HEK293 (cell line): Measurements from ENCODE around the gene ITGB8.

ENCODE experiments used
- CTCF ChIA-PET: fragments of 350-600 bp; formaldehyde crosslinking; extraction: SDS; loops from one replicate; lab custom pipeline; 2021; ENCODE audit warnings: antibody characterized with exemption; lab: Yijun Ruan, JAX
- POLR2A ChIA-PET: fragments of 300-600 bp; formaldehyde crosslinking; extraction: SDS; loops from one replicate; lab custom pipeline; 2020; ENCODE audit warnings: antibody characterized with exemption, inconsistent platforms; lab: Yijun Ruan, JAX
- H3K27ac ChIP-seq: fragments of 200-500 bp; sonication (Bioruptor generic); 2 replicates; pipeline ENCODE4 v1.5.1; 2014; ENCODE audit warnings: low read depth, low read length, control low read depth, inconsistent platforms; ENCODE audit errors: extremely low read depth
- H3K36me3 ChIP-seq, 2 experiments: fragments of 200-500 bp in 1 of 2; sonication (Bioruptor generic) in 1 of 2; 1 replicate in 1 of 2; 2 replicates in 1 of 2; pipeline ENCODE4 v1.5.1; 2014 to 2017; ENCODE audit warnings: inconsistent platforms in 2 of 2, low read length in 2 of 2; ENCODE audit not compliant: control insufficient read depth in 2 of 2, insufficient read depth in 1 of 2
- H3K4me1 ChIP-seq: fragments of 200-500 bp; sonication (Bioruptor generic); 2 replicates; pipeline ENCODE4 v1.5.1; 2014; ENCODE audit warnings: mild to moderate bottlenecking, low read length, inconsistent platforms; ENCODE audit not compliant: control insufficient read depth, insufficient read depth
- H3K4me3 ChIP-seq: 2 replicates; pipeline ENCODE4 v1.5.1; 2011; ENCODE audit warnings: low read depth, mild to moderate bottlenecking, control low read depth, low read length, moderate library complexity
- H3K9me3 ChIP-seq: fragments of 200-500 bp; sonication (Bioruptor generic); 2 replicates; pipeline ENCODE4 v1.5.1; 2014; ENCODE audit warnings: low read depth, low read length, inconsistent platforms; ENCODE audit not compliant: control insufficient read depth, insufficient read depth
- BCL11A ChIP-seq: fragments of 450-650 bp; formaldehyde crosslinking; IDR thresholded peaks from 2 replicates; pipeline ENCODE4 v1.5.1; 2016; ENCODE audit warnings: low read depth, missing biosample characterization, missing genetic modification characterization
- FEZF1 ChIP-seq: fragments of 450-650 bp; formaldehyde crosslinking; IDR thresholded peaks from 2 replicates; pipeline ENCODE4 v1.5.1; 2016; ENCODE audit warnings: missing biosample characterization, missing genetic modification characterization
- HOXD13 ChIP-seq: sonication (generic); formaldehyde crosslinking; IDR thresholded peaks from 2 replicates; pipeline ENCODE4 v1.8.0; 2022; ENCODE audit warnings: missing genetic modification reagents, borderline replicate concordance
- MYNN ChIP-seq: fragments of 450-650 bp; formaldehyde crosslinking; IDR thresholded peaks from 2 replicates; pipeline ENCODE4 v1.5.1; 2016; ENCODE audit warnings: missing biosample characterization, missing genetic modification characterization, borderline replicate concordance
- SALL2 ChIP-seq: fragments of 450-650 bp; formaldehyde crosslinking; IDR thresholded peaks from 2 replicates; pipeline ENCODE4 v1.5.0; 2017; ENCODE audit warnings: missing biosample characterization, mild to moderate bottlenecking, missing genetic modification characterization, borderline replicate concordance
- TRIM28 ChIP-seq: IDR thresholded peaks from 2 replicates; pipeline ENCODE4 v1.6.1; 2011; ENCODE audit warnings: low read length, control low read depth, borderline replicate concordance
- ZBTB49 ChIP-seq: fragments of 450-650 bp; formaldehyde crosslinking; IDR thresholded peaks from 2 replicates; pipeline ENCODE4 v1.5.1; 2016; ENCODE audit warnings: missing biosample characterization, missing genetic modification characterization, low read depth
- ZNF10 ChIP-seq: fragments of 450-650 bp; formaldehyde crosslinking; IDR thresholded peaks from 2 replicates; pipeline ENCODE4 v1.5.1; 2017; ENCODE audit warnings: missing biosample characterization, missing genetic modification characterization
- ZNF114 ChIP-seq: fragments of 450-650 bp; formaldehyde crosslinking; IDR thresholded peaks from 2 replicates; pipeline ENCODE4 v1.5.0; 2017; ENCODE audit warnings: missing biosample characterization, missing genetic modification characterization
- ZNF148 ChIP-seq: fragments of 450-650 bp; formaldehyde crosslinking; IDR thresholded peaks from 2 replicates; pipeline ENCODE4 v1.5.0; 2017; ENCODE audit warnings: missing biosample characterization, missing genetic modification characterization, borderline replicate concordance
- ZNF223 ChIP-seq: fragments of 450-650 bp; formaldehyde crosslinking; IDR thresholded peaks from 2 replicates; pipeline ENCODE4 v1.5.1; 2016; ENCODE audit warnings: missing biosample characterization, missing genetic modification characterization
- ZNF26 ChIP-seq: fragments of 450-650 bp; formaldehyde crosslinking; IDR thresholded peaks from 2 replicates; pipeline ENCODE4 v1.5.1; 2016; ENCODE audit warnings: missing biosample characterization, missing genetic modification characterization
- ZNF311 ChIP-seq: fragments of 450-650 bp; formaldehyde crosslinking; IDR thresholded peaks from 2 replicates; pipeline ENCODE4 v1.5.1; 2017; ENCODE audit warnings: missing biosample characterization, missing genetic modification characterization, borderline replicate concordance
- ZNF350 ChIP-seq: fragments of 450-650 bp; formaldehyde crosslinking; IDR thresholded peaks from 2 replicates; pipeline ENCODE4 v1.5.0; 2017; ENCODE audit warnings: missing biosample characterization, mild to moderate bottlenecking, missing genetic modification characterization
- ZNF560 ChIP-seq: fragments of 450-650 bp; formaldehyde crosslinking; IDR thresholded peaks from 2 replicates; pipeline ENCODE4 v1.5.1; 2017; ENCODE audit warnings: missing biosample characterization, missing genetic modification characterization, borderline replicate concordance
- ZNF561 ChIP-seq: fragments of 450-650 bp; IDR thresholded peaks from 2 replicates; pipeline ENCODE4 v1.5.1; 2018; ENCODE audit warnings: missing biosample characterization, missing genetic modification characterization, borderline replicate concordance
- ZNF571 ChIP-seq: fragments of 450-650 bp; formaldehyde crosslinking; IDR thresholded peaks from 2 replicates; pipeline ENCODE4 v1.5.0; 2017; ENCODE audit warnings: missing biosample characterization, missing genetic modification characterization
- ZNF621 ChIP-seq: fragments of 450-650 bp; formaldehyde crosslinking; IDR thresholded peaks from 2 replicates; pipeline ENCODE4 v1.5.1; 2017; ENCODE audit warnings: missing biosample characterization, missing genetic modification characterization
- ZNF624 ChIP-seq: fragments of 450-650 bp; formaldehyde crosslinking; IDR thresholded peaks from 2 replicates; pipeline ENCODE4 v1.5.1; 2017; ENCODE audit warnings: missing biosample characterization, missing genetic modification characterization
- ZNF660 ChIP-seq: fragments of 450-650 bp; IDR thresholded peaks from 2 replicates; pipeline ENCODE4 v1.5.1; 2018; ENCODE audit warnings: missing biosample characterization, mild to moderate bottlenecking, missing genetic modification characterization
- ZNF670 ChIP-seq: fragments of 450-650 bp; formaldehyde crosslinking; IDR thresholded peaks from 2 replicates; pipeline ENCODE4 v1.5.1; 2016; ENCODE audit warnings: missing biosample characterization, missing genetic modification characterization, low read depth
- ZNF677 ChIP-seq: fragments of 450-650 bp; IDR thresholded peaks from 2 replicates; pipeline ENCODE4 v1.5.0; 2018; ENCODE audit warnings: missing biosample characterization, mild to moderate bottlenecking, missing genetic modification characterization, moderate library complexity
- ZNF792 ChIP-seq: fragments of 450-650 bp; formaldehyde crosslinking; IDR thresholded peaks from 2 replicates; pipeline ENCODE4 v1.5.1; 2016; ENCODE audit warnings: missing biosample characterization, missing genetic modification characterization
- TF ChIP-seq, protein P1 (sequence below): fragments of 450-650 bp; formaldehyde crosslinking; IDR thresholded peaks from 2 replicates; pipeline ENCODE4 v1.5.1; 2017; ENCODE audit warnings: missing biosample characterization, mild to moderate bottlenecking, missing genetic modification characterization, moderate library complexity

Gene ITGB8

GRCh38 chr7:20440472-20441105 lies 109.9 kb downstream of the ITGB8 start:
- Histone ChIP-seq H3K4me1 (peaks cover 21% of the 10 kb centered on the region), H3K27ac (no peak overlapping the region), H3K4me3 (no peak overlapping the region), H3K9me3 (no peaks in the 10 kb centered on the region), H3K36me3 (no peaks in the 10 kb centered on the region)
- ChIA-PET CTCF (interaction anchor here (0.6 to 1.3 kb wide), 7 partner anchors 8 to 436 kb away, joined by 3 to 4 read pairs (median 3); no protein-coding TSS in a partner anchor), POLR2A (no interaction called here)
- TF ChIP-seq ZNF10 (tag by site-specific recombination): peak; percentile 65; the same call in 1 of the 2 replicates
- TF ChIP-seq ZNF26 (tag by site-specific recombination): no peak
- peak; percentile 51; the same call in 1 of the 2 replicates for TF ChIP-seq ZNF561 (tag by site-specific recombination)

DNA sequence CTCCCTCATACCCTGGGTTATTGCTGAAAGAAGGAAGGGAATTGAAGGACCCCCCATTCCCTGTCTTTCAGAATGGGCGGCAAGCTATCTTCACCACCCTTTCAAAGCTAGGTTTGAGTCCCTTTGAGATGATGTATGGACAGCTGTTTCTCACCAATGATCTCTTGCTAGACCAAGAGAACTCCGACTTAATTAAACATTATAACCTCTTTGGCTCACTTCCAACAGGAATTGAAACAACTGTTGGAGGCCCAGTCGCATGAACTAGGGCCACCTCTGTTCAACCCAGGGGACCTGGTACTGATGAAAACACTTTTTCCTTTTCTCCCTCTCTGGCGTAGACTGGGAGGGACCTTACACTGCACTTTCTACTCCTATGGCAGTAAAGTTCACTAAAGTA lies 110.6 kb downstream of the ITGB8 start:
- Histone ChIP-seq H3K27ac (no peak overlapping the region), H3K9me3 (no peaks in the 10 kb centered on the region), H3K4me1 (peaks cover 21% of the 10 kb centered on the region), H3K4me3 (no peak overlapping the region), H3K36me3 (no peaks in the 10 kb centered on the region)
- TF ChIP-seq, protein P1, sequence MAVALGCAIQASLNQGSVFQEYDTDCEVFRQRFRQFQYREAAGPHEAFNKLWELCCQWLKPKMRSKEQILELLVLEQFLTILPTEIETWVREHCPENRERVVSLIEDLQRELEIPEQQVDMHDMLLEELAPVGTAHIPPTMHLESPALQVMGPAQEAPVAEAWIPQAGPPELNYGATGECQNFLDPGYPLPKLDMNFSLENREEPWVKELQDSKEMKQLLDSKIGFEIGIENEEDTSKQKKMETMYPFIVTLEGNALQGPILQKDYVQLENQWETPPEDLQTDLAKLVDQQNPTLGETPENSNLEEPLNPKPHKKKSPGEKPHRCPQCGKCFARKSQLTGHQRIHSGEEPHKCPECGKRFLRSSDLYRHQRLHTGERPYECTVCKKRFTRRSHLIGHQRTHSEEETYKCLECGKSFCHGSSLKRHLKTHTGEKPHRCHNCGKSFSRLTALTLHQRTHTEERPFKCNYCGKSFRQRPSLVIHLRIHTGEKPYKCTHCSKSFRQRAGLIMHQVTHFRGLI (tag by site-specific recombination): no peak
- TF ChIP-seq ZNF660 (tag by site-specific recombination) (no peak), BCL11A (no peak), ZNF621 (tag by site-specific recombination) (no peak), ZNF350 (tag by site-specific recombination) (no peak), SALL2 (tag by site-specific recombination) (no peak), ZNF792 (no peak), FEZF1 (tag by site-specific recombination) (no peak), ZNF223 (no peak), ZNF624 (tag by site-specific recombination) (no peak)
- CTCF ChIA-PET: interaction anchor here (0.5 to 1.3 kb wide), 3 partner anchors 15 to 210 kb away, joined by 3 to 4 read pairs (median 3); no protein-coding TSS in a partner anchor
- POLR2A ChIA-PET: no interaction called here

GRCh38 chr7:20441991-20442441 lies 111.3 kb downstream of the ITGB8 start:
- no peak overlapping the region for H3K4me3 ChIP-seq
- ChIA-PET CTCF (interaction anchor here (0.6 kb wide), 1 partner anchor 14 kb away, joined by 3 read pairs; no protein-coding TSS in a partner anchor), POLR2A (no interaction called here)
- H3K36me3 ChIP-seq: no peaks in the 10 kb centered on the region
- H3K4me1 ChIP-seq: peaks cover 21% of the 10 kb centered on the region
- no peak overlapping the region for H3K27ac ChIP-seq
- no peaks in the 10 kb centered on the region for H3K9me3 ChIP-seq
- TF ChIP-seq ZNF350 (tag by site-specific recombination) (no peak), ZNF114 (tag by site-specific recombination) (no peak), ZNF571 (tag by site-specific recombination) (no peak), HOXD13 (CRISPR knock-in tag) (no peak), FEZF1 (tag by site-specific recombination) (peak; percentile 17; the same call in 1 of the 2 replicates), ZNF311 (tag by site-specific recombination) (no peak), MYNN (tag by site-specific recombination) (no peak), TRIM28 (no peak), ZNF670 (tag by site-specific recombination) (no peak), ZNF148 (tag by site-specific recombination) (no peak), ZNF560 (tag by site-specific recombination) (no peak), ZNF677 (tag by site-specific recombination) (no peak), ZBTB49 (no peak)
